Upper lobe of left lung (tissue), 6 donors: ENCODE results near the gene ZNF738. TPM values are rescaled to one million over a fixed set of nuclear protein-coding genes. Genes with fewer than 3 reads are reported as not detected.

Experiments
- ATAC-seq, 2 donors: fragments of 200-7000 bp; cut with Tn5 transposase; one replicate each; pipeline ENCODE4 v1.9.1; 2022; ENCODE audit warnings: mild to moderate bottlenecking in 2 of 2, moderate library complexity in 2 of 2; ENCODE audit not compliant: low FRiP score in 2 of 2
- DNase-seq, 2 donors: peaks; one replicate each; pipeline ENCODE4 v3.0.0-alpha.2; 2019 to 2020
- H3K27ac ChIP-seq, 4 donors: fragments of 200-600 bp; sonication (generic); one replicate each; pipeline ENCODE4 v1.5.1; 2016 to 2019
- H3K27me3 ChIP-seq, 4 donors: fragments of 200-600 bp; sonication (generic); one replicate each; pipeline ENCODE4 v1.5.1; 2017 to 2019
- H3K36me3 ChIP-seq, 4 donors: fragments of 200-600 bp; sonication (generic); one replicate each; pipeline ENCODE4 v1.5.1; 2016 to 2019
- H3K4me1 ChIP-seq, 4 donors: fragments of 200-600 bp; sonication (generic); one replicate each; pipeline ENCODE4 v1.5.1; 2018 to 2019
- H3K4me3 ChIP-seq, 4 donors: fragments of 200-600 bp; sonication (generic); one replicate each; pipeline ENCODE4 v1.5.1; 2017 to 2019; ENCODE audit warnings: mild to moderate bottlenecking in 2 of 4, moderate library complexity in 1 of 4
- H3K9me3 ChIP-seq, 4 donors: fragments of 200-600 bp; sonication (generic); one replicate each; pipeline ENCODE4 v1.5.1; 2018 to 2019
- CTCF ChIP-seq, 6 experiments: fragments of 450-650 bp in 4 of 6; fragments of 200-600 bp in 2 of 6; sonication (generic) in 2 of 6; IDR thresholded peaks; one replicate each; pipeline ENCODE4 v1.5.1; 2016 to 2019; ENCODE audit warnings: antibody characterized with exemption in 6 of 6
- EP300 ChIP-seq, 4 donors: sonication (generic); formaldehyde crosslinking; IDR thresholded peaks; one replicate each; pipeline ENCODE4 v1.5.1; 2017; ENCODE audit warnings: antibody characterized with exemption in 4 of 4, control low read depth in 2 of 4
- POLR2A ChIP-seq, 4 donors: fragments of 450-650 bp; IDR thresholded peaks; one replicate each; pipeline ENCODE4 v1.5.1; 2016 to 2017; ENCODE audit warnings: antibody characterized with exemption in 4 of 4, mild to moderate bottlenecking in 2 of 4
- POLR2AphosphoS5 ChIP-seq, 2 donors: sonication (generic); formaldehyde crosslinking; IDR thresholded peaks; one replicate each; pipeline ENCODE4 v1.5.1; 2017; ENCODE audit warnings: antibody characterized with exemption in 2 of 2
- WGBS, 2 donors: methylation state at CpG; one replicate each; pipeline ENCODE4 v1.1.5; 2017 to 2018; 5-methylcytosine and 5-hydroxymethylcytosine counted together
- total RNA-seq, 6 donors: library from RNA; depleted of rRNA in 4 of 6; stranded (reverse); fragments of >200 nt in 4 of 6; gene quantifications; one replicate each; pipeline versions ENCODE4 v1.1.0 to v1.2.1, GENCODE V29; 2016 to 2021
- donor health status: DM: no; HTN: no; CAD: no; lungs with moderate emphysema.
- donor health status: DM: no; HTN: yes; CAD: no; lungs with severe emphysema.

Gene ZNF738
- total RNA-seq, 6 donors from 2014 or later, result 4.0 to 27.2 (median 6.8) TPM

- Histone ChIP-seq H3K36me3 (peaks cover 3 to 17% (median 15%) of the 10 kb centered on the region in 4 donors), H3K4me3 (no peak overlapping the region), H3K4me1 (no peaks in the 10 kb centered on the region), H3K27ac (no peak overlapping the region), H3K9me3 (peaks cover 66 to 97% (median 92%) of the 10 kb centered on the region in 4 donors), H3K27me3 (no peaks in the 10 kb centered on the region)
- ATAC-seq (no peak), DNase-seq (no peak)
- 90 to 96% methylated on average over 4 of the region's 4 CpGs for WGBS, 2 donors
- TF ChIP-seq EP300 (IDR thresholded peaks at IDR 0.05), result no peak
- no peak for TF ChIP-seq POLR2A (IDR thresholded peaks at IDR 0.05)
- TF ChIP-seq POLR2AphosphoS5 (IDR thresholded peaks at IDR 0.05), result no peak
- TF ChIP-seq CTCF (IDR thresholded peaks at IDR 0.05), result no peak
These were observed 25.3 kb downstream of the ZNF738 start for GRCh38 chr19:21383980-21384582.

- ATAC-seq, result no peak
- H3K4me3 ChIP-seq, result no peak overlapping the region
- no peak for DNase-seq
- H3K4me1 ChIP-seq, result peaks cover 0 to 15% (median 10%) of the 10 kb centered on the region in 4 donors
- H3K9me3 ChIP-seq, result peaks cover 0 to 5% (median 2%) of the 10 kb centered on the region in 4 donors
- no peak for TF ChIP-seq CTCF (IDR thresholded peaks at IDR 0.05)
- no peak for TF ChIP-seq EP300 (IDR thresholded peaks at IDR 0.05)
- 94 to 95% methylated on average over 10 of the region's 10 CpGs for WGBS, 2 donors
- no peaks in the 10 kb centered on the region for H3K27me3 ChIP-seq
- H3K36me3 ChIP-seq, result peaks cover 0 to 14% (median 0%) of the 10 kb centered on the region in 4 donors
- no peak overlapping the region for H3K27ac ChIP-seq
These were observed 37.3 kb downstream of the ZNF738 start for GRCh38 chr19:21396121-21396520.

GRCh38 chr19:21396893-21397572 lies 38.2 kb downstream of the ZNF738 start, which contains the start of gene ZNF493:
TSS of gene ZNF493 (plus strand) at chr19:21397133. CDS start at chr19:21397238, 105 bp downstream.
- H3K27me3 ChIP-seq, result no peaks in the 10 kb centered on the region
- peaks cover 0 to 8% (median 3%) of the 10 kb centered on the region in 4 donors for H3K9me3 ChIP-seq
- peak within 1 kb of the TSS; percentile 61 to 74 (median 68) for H3K4me3 ChIP-seq
- peaks cover 0 to 15% (median 10%) of the 10 kb centered on the region in 4 donors for H3K4me1 ChIP-seq
- TF ChIP-seq CTCF (IDR thresholded peaks at IDR 0.05), result no peak
- peak in 3 of 4 donors; percentile 65 to 83 (median 77) for TF ChIP-seq POLR2A (IDR thresholded peaks at IDR 0.05)
- peak; percentile 77 to 81 for TF ChIP-seq POLR2AphosphoS5 (IDR thresholded peaks at IDR 0.05)
- no peak for TF ChIP-seq EP300 (IDR thresholded peaks at IDR 0.05)
- H3K27ac ChIP-seq, result peak within 1 kb of the TSS; percentile 78 to 91 (median 86)
- ATAC-seq (peak; percentile 100), DNase-seq (peak; percentile 85 to 97)
- peaks cover 0 to 14% (median 0%) of the 10 kb centered on the region in 4 donors for H3K36me3 ChIP-seq
- WGBS, 2 donors, result 0% methylated on average over 11 to 31 of the region's 31 CpGs

GRCh38 chr19:21398851-21399250 lies 40.1 kb downstream of the ZNF738 start:
- Histone ChIP-seq H3K4me3 (no peak overlapping the region), H3K4me1 (peaks cover 0 to 15% (median 10%) of the 10 kb centered on the region in 4 donors), H3K9me3 (peaks cover 0 to 9% (median 4%) of the 10 kb centered on the region in 4 donors), H3K36me3 (peaks cover 0 to 14% (median 0%) of the 10 kb centered on the region in 4 donors), H3K27me3 (no peaks in the 10 kb centered on the region), H3K27ac (no peak overlapping the region)
- DNase-seq, result peak in 1 of 2 donors; percentile 13
- WGBS, 2 donors, result 92 to 96% methylated on average over 5 of the region's 5 CpGs
- TF ChIP-seq POLR2AphosphoS5 (IDR thresholded peaks at IDR 0.05) (no peak), CTCF (IDR thresholded peaks at IDR 0.05) (no peak), POLR2A (IDR thresholded peaks at IDR 0.05) (no peak), EP300 (IDR thresholded peaks at IDR 0.05) (no peak)
- no peak for ATAC-seq
